ENCODE measurements around the gene SLC41A2. TPM values are rescaled to one million over a fixed set of nuclear protein-coding genes. Genes with fewer than 3 reads are reported as not detected.

The SLC41A2 gene
- total RNA-seq, 1 experiment from 2014 or later, result 24.0 TPM

- DNase-seq (ENCODE audit: low spot score), result no peak
These were observed 27.4 kb downstream of the SLC41A2 start for GRCh38 chr12:104930388-104931326.

- no peak for DNase-seq (ENCODE audit: low spot score)
These were observed 28.1 kb downstream of the SLC41A2 start for GRCh38 chr12:104929977-104930376.

GRCh38 chr12:104929368-104929767 is 28.7 kb downstream of the SLC41A2 start:
- DNase-seq (ENCODE audit: low spot score), result no peak

- no peak for DNase-seq (ENCODE audit: low spot score)
These were observed 29.9 kb downstream of the SLC41A2 start for GRCh38 chr12:104928036-104928745.

- no peak for DNase-seq (ENCODE audit: low spot score)
These were observed 32.6 kb downstream of the SLC41A2 start for GRCh38 chr12:104925501-104925900.

- no peak for DNase-seq (ENCODE audit: low spot score)
These were observed 36.8 kb downstream of the SLC41A2 start for GRCh38 chr12:104921340-104921739.

- DNase-seq (ENCODE audit: low spot score), result no peak
These were observed 46.1 kb downstream of the SLC41A2 start for GRCh38 chr12:104911942-104912341.

- DNase-seq (ENCODE audit: low spot score), result no peak
These were observed 47.8 kb downstream of the SLC41A2 start for GRCh38 chr12:104910196-104910840.

GRCh38 chr12:104909761-104910160 is 48.3 kb downstream of the SLC41A2 start:
- no peak for DNase-seq (ENCODE audit: low spot score)

Other genes starting within 250 kb of the SLC41A2 start
- 11.0 and 11.9 TPM in 2 replicates for gene NOPCHAP1, start 28.0 kb upstream of the SLC41A2 start, total RNA-seq (2014; rRNA removed; shearing (Covaris generic))
- 2.6 and 9.6 TPM in 2 replicates for gene ALDH1L2, start 126.2 kb upstream of the SLC41A2 start, total RNA-seq (2014; rRNA removed; shearing (Covaris generic))
- gene WASHC4, start 149.4 kb upstream of the SLC41A2 start, total RNA-seq (2014; rRNA removed; shearing (Covaris generic)), result 27.8 and 35.8 TPM in 2 replicates

All from H4 (cell line).